Vagina (tissue), 2 donors: ENCODE data around the gene ATL1. TPM values are rescaled to one million over a fixed set of nuclear protein-coding genes. Genes with fewer than 3 reads are reported as not detected.

Experiments
- DNase-seq, 2 donors: peaks; one replicate each; pipeline ENCODE4 v3.0.0-alpha.2; 2017; ENCODE audit errors: extremely low spot score in 2 of 2
- H3K27ac ChIP-seq: fragments of 200-600 bp; sonication (generic); one replicate; pipeline ENCODE4 v1.5.1; 2019
- H3K27me3 ChIP-seq: fragments of 200-600 bp; sonication (generic); one replicate; pipeline ENCODE4 v1.5.1; 2019
- H3K36me3 ChIP-seq, 2 donors: fragments of 200-600 bp; sonication (generic); one replicate each; pipeline ENCODE4 v1.5.1; 2017 to 2019
- H3K4me1 ChIP-seq: fragments of 200-600 bp; sonication (generic); one replicate; pipeline ENCODE4 v1.5.1; 2019
- H3K4me3 ChIP-seq, 2 donors: fragments of 200-600 bp; sonication (generic); 1 replicate in 1 of 2; 2 replicates in 1 of 2; pipeline ENCODE4 v1.5.1; 2016 to 2019
- H3K9me3 ChIP-seq: fragments of 200-600 bp; sonication (generic); one replicate; pipeline ENCODE4 v1.5.1; 2019
- POLR2A ChIP-seq, 2 donors: fragments of 450-650 bp; IDR thresholded peaks; one replicate each; pipeline ENCODE4 v1.6.1; 2017; ENCODE audit warnings: antibody characterized with exemption in 2 of 2, mild to moderate bottlenecking in 2 of 2, moderate library complexity in 2 of 2
- POLR2AphosphoS5 ChIP-seq, 2 donors: sonication (generic); formaldehyde crosslinking; IDR thresholded peaks; one replicate each; pipeline ENCODE4 v1.9.0; 2017; ENCODE audit warnings: antibody characterized with exemption in 2 of 2, mild to moderate bottlenecking in 2 of 2, low read depth in 1 of 2; ENCODE audit not compliant: insufficient read depth in 1 of 2
- intact Hi-C: fragments of 100-400 bp; cut with DNase I; formaldehyde crosslinking; loops from one replicate; pipeline ENCODE4 v1.15.1; 2023
- small RNA-seq: library from RNA; depleted of rRNA; stranded (forward); fragments of <200 nt; gene quantifications from one replicate; pipeline ENCODE3, GENCODE V24; 2016
- total RNA-seq: library from RNA; depleted of rRNA; stranded (reverse); fragments of >200 nt; gene quantifications from one replicate; pipeline ENCODE4 v1.2.3, GENCODE V29; 2016
- TF ChIP-seq, protein P1 (sequence below), 3 experiments: fragments of 450-650 bp in 2 of 3; fragments of 200-600 bp in 1 of 3; sonication (generic) in 1 of 3; IDR thresholded peaks; one replicate each; pipeline ENCODE4 v1.5.1; 2017 to 2019; ENCODE audit warnings: antibody characterized with exemption in 3 of 3, mild to moderate bottlenecking in 2 of 3, moderate library complexity in 2 of 3

The ATL1 gene
- total RNA-seq, 1 donor from 2014 or later = 6.9 TPM

- H3K36me3 ChIP-seq = no peaks in the 10 kb centered on the region
- H3K27ac ChIP-seq = no peak overlapping the region
- H3K9me3 ChIP-seq = no peaks in the 10 kb centered on the region
- no peak overlapping the region for H3K4me3 ChIP-seq
- DNase-seq = no peak
- intact Hi-C loops = no loop called here
- TF ChIP-seq, protein P1, sequence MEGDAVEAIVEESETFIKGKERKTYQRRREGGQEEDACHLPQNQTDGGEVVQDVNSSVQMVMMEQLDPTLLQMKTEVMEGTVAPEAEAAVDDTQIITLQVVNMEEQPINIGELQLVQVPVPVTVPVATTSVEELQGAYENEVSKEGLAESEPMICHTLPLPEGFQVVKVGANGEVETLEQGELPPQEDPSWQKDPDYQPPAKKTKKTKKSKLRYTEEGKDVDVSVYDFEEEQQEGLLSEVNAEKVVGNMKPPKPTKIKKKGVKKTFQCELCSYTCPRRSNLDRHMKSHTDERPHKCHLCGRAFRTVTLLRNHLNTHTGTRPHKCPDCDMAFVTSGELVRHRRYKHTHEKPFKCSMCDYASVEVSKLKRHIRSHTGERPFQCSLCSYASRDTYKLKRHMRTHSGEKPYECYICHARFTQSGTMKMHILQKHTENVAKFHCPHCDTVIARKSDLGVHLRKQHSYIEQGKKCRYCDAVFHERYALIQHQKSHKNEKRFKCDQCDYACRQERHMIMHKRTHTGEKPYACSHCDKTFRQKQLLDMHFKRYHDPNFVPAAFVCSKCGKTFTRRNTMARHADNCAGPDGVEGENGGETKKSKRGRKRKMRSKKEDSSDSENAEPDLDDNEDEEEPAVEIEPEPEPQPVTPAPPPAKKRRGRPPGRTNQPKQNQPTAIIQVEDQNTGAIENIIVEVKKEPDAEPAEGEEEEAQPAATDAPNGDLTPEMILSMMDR (IDR thresholded peaks at IDR 0.05) = no peak
- no peak for TF ChIP-seq POLR2A (IDR thresholded peaks at IDR 0.05)
- no peaks in the 10 kb centered on the region for H3K27me3 ChIP-seq
- H3K4me1 ChIP-seq = no peaks in the 10 kb centered on the region
Observed at GRCh38 chr14:50677527-50678063, 117.7 kb downstream of the ATL1 start.

- Histone ChIP-seq H3K36me3 (no peaks in the 10 kb centered on the region), H3K27me3 (no peaks in the 10 kb centered on the region), H3K27ac (no peak overlapping the region), H3K9me3 (no peaks in the 10 kb centered on the region), H3K4me1 (no peaks in the 10 kb centered on the region), H3K4me3 (no peak overlapping the region)
- no peak for DNase-seq
- TF ChIP-seq, protein P1 (IDR thresholded peaks at IDR 0.05) = no peak
- TF ChIP-seq POLR2A (IDR thresholded peaks at IDR 0.05) (no peak), POLR2AphosphoS5 (IDR thresholded peaks at IDR 0.05; ENCODE audit: insufficient read depth in 1 of 2, low read depth in 1 of 2) (no peak)
- intact Hi-C loops = no loop called here
Observed at GRCh38 chr14:50678163-50678562, 118.2 kb downstream of the ATL1 start.

GRCh38 chr14:50679674-50680073 is 119.7 kb downstream of the ATL1 start:
- TF ChIP-seq POLR2AphosphoS5 (IDR thresholded peaks at IDR 0.05; ENCODE audit: insufficient read depth in 1 of 2, low read depth in 1 of 2) (no peak), POLR2A (IDR thresholded peaks at IDR 0.05) (no peak)
- TF ChIP-seq, protein P1 (IDR thresholded peaks at IDR 0.05) = no peak
- Histone ChIP-seq H3K4me3 (no peak overlapping the region), H3K36me3 (no peaks in the 10 kb centered on the region), H3K4me1 (no peaks in the 10 kb centered on the region), H3K27ac (no peak overlapping the region), H3K27me3 (no peaks in the 10 kb centered on the region), H3K9me3 (no peaks in the 10 kb centered on the region)
- no peak for DNase-seq
- intact Hi-C loops = no loop called here

Small RNA genes within 50 kb of the gene (small RNA-seq; reads per million reads assigned to genes)
- gene RN7SL452P (not detected), gene SNRPGP1 (not detected)

Other genes starting within 250 kb of the ATL1 start
- gene L2HGDH, start 247.9 kb upstream of the ATL1 start, total RNA-seq = 5.6 TPM
- 31.4 TPM for gene DMAC2L, start 247.8 kb upstream of the ATL1 start, total RNA-seq
- 30.7 TPM for gene CDKL1, start 163.3 kb upstream of the ATL1 start, total RNA-seq
- 158 TPM for gene MAP4K5, start 27.6 kb upstream of the ATL1 start, total RNA-seq
- 30.0 TPM for gene SAV1, start 108.2 kb downstream of the ATL1 start, total RNA-seq